Measurements from ENCODE around the gene ARHGEF40.

- TF ChIP-seq CTCF (conservative IDR thresholded peaks at IDR 0.05; ENCODE audit: low read length) (no peak), EZH2phosphoT487 (IDR thresholded peaks at IDR 0.05; ENCODE audit: borderline replicate concordance) (no peak)
These were observed 9.3 kb upstream of the ARHGEF40 start for GRCh38 chr14:21060614-21061346.
